K562 (cell line): ENCODE measurements around the gene CNTF. TPM values are rescaled to one million over a fixed set of nuclear protein-coding genes. Genes with fewer than 3 reads are reported as not detected.

Experiments used
- ATAC-seq: fragments of 200-7000 bp; cut with Tn5 transposase; 3 replicates; pipeline ENCODE4 v1.9.1; 2020; ENCODE audit warnings: moderate library complexity
- BruUV-seq: library from RNA; stranded (reverse); fragments of 400-500 nt; replicated peaks from 2 replicates; lab custom pipeline; 2021; lab: Mats Ljungman, UMichigan
- CTCF ChIA-PET: fragments of 300-600 bp; formaldehyde crosslinking; extraction: SDS; loops from one replicate; lab custom pipeline; 2021; ENCODE audit warnings: low intra/inter-chr PET ratio; lab: Yijun Ruan, JAX
- POLR2A ChIA-PET: fragments of 300-600, 350-650 bp; sonication (Branson Sonifier 250); formaldehyde crosslinking; extraction: SDS; loops from one replicate; lab custom pipeline; 2021; ENCODE audit warnings: antibody characterized with exemption, inconsistent platforms; lab: Yijun Ruan, JAX
- DNase-seq, 4 experiments: peaks; one replicate each; pipeline versions ENCODE4 v3.0.0 to v3.0.0-alpha.2; 2011 to 2018; ENCODE audit warnings: low spot score in 3 of 4, mixed read lengths in 3 of 4; ENCODE audit errors: extremely low read depth in 1 of 4
- FAIRE-seq: peaks from 2 replicates; lab custom pipeline; 2011; peaks lifted over from hg19 to GRCh38; lab: Jason Lieb, UNC
- H2AFZ ChIP-seq: 2 replicates; pipeline ENCODE4 v1.6.0; 2011; ENCODE audit warnings: low read depth, low read length, control low read depth, inconsistent platforms
- H3K27ac ChIP-seq: fragments of 200-600 bp; 3 replicates; pipeline ENCODE4 v1.8.0; 2011; ENCODE audit warnings: low read depth, mild to moderate bottlenecking, control low read depth, inconsistent platforms, low read length, moderate library complexity, mixed read lengths; ENCODE audit errors: extremely low read depth
- H3K27me3 ChIP-seq, 2 experiments: fragments of 300-600 bp in 1 of 2; 2 replicates in 1 of 2; 3 replicates in 1 of 2; pipeline versions ENCODE4 v1.6.0 to v1.8.0; 2011; ENCODE audit warnings: inconsistent platforms in 2 of 2, low read length in 2 of 2, mild to moderate bottlenecking in 1 of 2, mixed read lengths in 1 of 2, moderate library complexity in 1 of 2; ENCODE audit not compliant: control insufficient read depth in 2 of 2, insufficient read depth in 2 of 2
- H3K36me3 ChIP-seq: fragments of 300-600 bp; 3 replicates; pipeline ENCODE4 v1.8.0; 2011; ENCODE audit warnings: mild to moderate bottlenecking, low read length, inconsistent platforms; ENCODE audit not compliant: control insufficient read depth, insufficient read depth
- H3K4me1 ChIP-seq, 2 experiments: fragments of 200-600 bp in 1 of 2; replicated peaks in 1 of 2; 2 replicates in 1 of 2; 3 replicates in 1 of 2; pipeline versions ENCODE4 v1.5.1 to v1.8.0; 2011; ENCODE audit warnings: inconsistent platforms in 2 of 2, low read length in 2 of 2, mild to moderate bottlenecking in 1 of 2, mixed read lengths in 1 of 2, moderate library complexity in 1 of 2; ENCODE audit not compliant: control insufficient read depth in 2 of 2, insufficient read depth in 2 of 2
- H3K4me2 ChIP-seq: 2 replicates; pipeline ENCODE4 v1.6.1; 2011; ENCODE audit warnings: low read length, control low read depth, inconsistent platforms, mixed read lengths; ENCODE audit not compliant: insufficient read depth
- H3K4me3 ChIP-seq: fragments of 200-600 bp; sonication (generic), shearing (Covaris generic); 2 replicates; pipeline ENCODE4 v1.5.1; 2016; ENCODE audit warnings: control low read depth, inconsistent platforms
- H3K79me2 ChIP-seq: fragments of 200-600 bp; 3 replicates; pipeline ENCODE4 v1.8.0; 2011; ENCODE audit warnings: low read length, inconsistent platforms; ENCODE audit not compliant: control insufficient read depth, insufficient read depth
- H3K9ac ChIP-seq, 2 experiments: 2 replicates each; pipeline versions ENCODE4 v1.6.0 to v1.6.1; 2011; ENCODE audit warnings: low read depth in 2 of 2, low read length in 2 of 2, control low read depth in 1 of 2, inconsistent platforms in 1 of 2, mild to moderate bottlenecking in 1 of 2, mixed read lengths in 1 of 2; ENCODE audit not compliant: insufficient read depth in 1 of 2
- H3K9me1 ChIP-seq: one replicate; pipeline ENCODE4 v1.6.0; 2011; ENCODE audit warnings: inconsistent platforms, mild to moderate bottlenecking, low read length, moderate library complexity; ENCODE audit not compliant: control insufficient read depth, insufficient read depth
- H3K9me3 ChIP-seq: replicated peaks from 2 replicates; pipeline ENCODE4 v1.5.1; 2011; ENCODE audit warnings: low read depth, low read length, inconsistent platforms; ENCODE audit not compliant: control insufficient read depth, insufficient read depth
- H4K20me1 ChIP-seq: replicated peaks from 2 replicates; pipeline ENCODE4 v1.6.1; 2011; ENCODE audit warnings: low read length, inconsistent platforms, mixed read lengths; ENCODE audit not compliant: control insufficient read depth, insufficient read depth
- EP400 ChIP-seq: fragments of 450-650 bp; IDR thresholded peaks from 2 replicates; pipeline ENCODE4 v1.6.1; 2017; ENCODE audit warnings: antibody characterized with exemption, mild to moderate bottlenecking, moderate library complexity
- GTF3C2 ChIP-seq: IDR thresholded peaks from 3 replicates; pipeline ENCODE4 v1.6.1; 2011; ENCODE audit warnings: borderline replicate concordance, mild to moderate bottlenecking, moderate library complexity; ENCODE audit not compliant: insufficient read length; ENCODE audit errors: extremely low read depth
- WGBS: fragments of 100-300 bp; shearing (Covaris generic); methylation state at CpG from one replicate; pipeline ENCODE4 v1.1.6; 2016; ENCODE audit warnings: low coverage, mixed read lengths; ENCODE audit not compliant: insufficient coverage; ENCODE audit errors: missing lambda C conversion rate; 5-methylcytosine and 5-hydroxymethylcytosine counted together
- in situ Hi-C: fragments of 300-500 bp; cut with MboI; formaldehyde crosslinking; loops from 4 replicates; pipeline ENCODE4 v1.15.0; 2018; ENCODE audit warnings: inconsistent platforms, mixed read lengths
- intact Hi-C: fragments of 100-400 bp; cut with micrococcal nuclease; formaldehyde crosslinking; loops from 2 replicates; pipeline ENCODE4 v1.14.2; 2022
- polyA plus RNA-seq, 8 experiments: library from polyadenylated mRNA; depleted of rRNA in 4 of 8; stranded (reverse) in 5 of 8; unstranded in 3 of 8; fragments of >200 nt; fragmentation: Nextera tagmentation in 2 of 8; fragmentation: Illumina TruSeq in 1 of 8; extraction: Ambion mirVana in 2 of 8; extraction: Trizol in 1 of 8; gene quantifications; 2 replicates each; pipeline versions ENCODE4 v1.2.1 to v1.2.3, GENCODE V29; 2011 to 2014; ENCODE audit warnings: inconsistent platforms in 1 of 8, missing spikeins in 1 of 8
- total RNA-seq, 7 experiments: library from RNA; depleted of rRNA in 6 of 7; stranded (reverse); fragments of >200 nt in 6 of 7; fragmentation: Illumina TruSeq in 2 of 7; extraction: Trizol in 2 of 7; gene quantifications; 2 replicates each; pipeline versions ENCODE4 v1.2.1 to v1.2.3, GENCODE V29; 2011 to 2021; ENCODE audit warnings: low replicate concordance in 1 of 7

The CNTF gene
- total and polyA plus RNA-seq, 9 of the 15 experiments (the other 6 are each of a cell fraction or from before 2014, with no cell fraction given): 0.17 to 5.0 (median 2.3) TPM

GRCh38 chr11:58632510-58632909 is 10.0 kb downstream of the CNTF start:
- TF ChIP-seq EP400 (no peak), GTF3C2 (no peak)
- no peaks in the 10 kb centered on the region for H3K27me3 ChIP-seq
- no TSS peak for BruUV-seq
- no peaks in the 10 kb centered on the region for H3K79me2 ChIP-seq
- no peak overlapping the region for H3K4me3 ChIP-seq
- H4K20me1 ChIP-seq: no peaks in the 10 kb centered on the region
- no peaks in the 10 kb centered on the region for H3K4me1 ChIP-seq
- WGBS: 88% methylated on average over 1 of the region's 1 CpG
- CTCF ChIA-PET: no interaction called here
- in situ Hi-C loops (loop anchor here (25.0 kb wide), 1 partner anchor 505 kb away; the partner anchor contains the start of gene FAM111A), intact Hi-C loops (loop anchor here (10.0 kb wide), 1 partner anchor 422 kb away; no protein-coding TSS in a partner anchor)
- POLR2A ChIA-PET: interaction anchor here (0.6 to 1.0 kb wide), 2 partner anchors 213 to 274 kb away, joined by 3 read pairs; no protein-coding TSS in a partner anchor
- DNase-seq (no peak), ATAC-seq (no peak), FAIRE-seq (no peak)
- H3K36me3 ChIP-seq: peaks cover 6% of the 10 kb centered on the region; the same call in 1 of the 3 replicates
- H3K9me3 ChIP-seq: no peaks in the 10 kb centered on the region
- H3K9me1 ChIP-seq: no peaks in the 10 kb centered on the region
- no peak overlapping the region for H3K4me2 ChIP-seq
- no peak overlapping the region for H3K9ac ChIP-seq
- no peak overlapping the region for H2AFZ ChIP-seq
- no peak overlapping the region for H3K27ac ChIP-seq
